ENCODE results near the gene CDC42EP4. TPM values are rescaled to one million over a fixed set of nuclear protein-coding genes. Genes with fewer than 3 reads are reported as not detected.
A peak's percentile ranks its signal among the peaks of the same experiment; 100 is the strongest.
"Not testable (repeated sequence)": the region's sequence is repeated elsewhere in the genome, so short reads cannot be mapped to it uniquely, and the experiment has no call there.

The CDC42EP4 gene
- total and polyA plus RNA-seq, 2 donors from 2014 or later = 26.2 to 76.9 TPM

GRCh38 chr17:73335591-73336407 lies 24.0 kb upstream of the CDC42EP4 start:
- DNase-seq (no peak), FAIRE-seq (no peak)
- H3K4me3 ChIP-seq (ENCODE audit: low read length in 3 of 3) = no peak overlapping the region
- H3K36me3 ChIP-seq (ENCODE audit: control insufficient read depth in 2 of 3, insufficient read depth in 3 of 3, low read length in 3 of 3) = no peaks in the 10 kb centered on the region
- intact Hi-C loops (cut with DNase I) = no loop called here
- H3K9ac ChIP-seq (ENCODE audit: low read length in 3 of 3) = no peak overlapping the region
- no peak overlapping the region for H3K27ac ChIP-seq (ENCODE audit: low read depth in 2 of 2, low read length in 2 of 2)
- H3K9me3 ChIP-seq (ENCODE audit: control insufficient read depth in 2 of 3, insufficient read depth in 1 of 3, low read length in 3 of 3) = no peaks in the 10 kb centered on the region
- no peak for TF ChIP-seq CTCF (IDR thresholded peaks at IDR 0.05; ENCODE audit: borderline replicate concordance, extremely low read depth, insufficient read depth)
- H3K27me3 ChIP-seq (ENCODE audit: control insufficient read depth, insufficient read depth, low read length) = no peaks in the 10 kb centered on the region
- no peaks in the 10 kb centered on the region for H3K4me1 ChIP-seq (ENCODE audit: control insufficient read depth in 2 of 3, insufficient read depth in 2 of 3, low read depth in 1 of 3, low read length in 3 of 3)

GRCh38 chr17:73334771-73335513 lies 23.1 kb upstream of the CDC42EP4 start:
- Histone ChIP-seq H3K9me3 (ENCODE audit: control insufficient read depth in 2 of 3, insufficient read depth in 1 of 3, low read length in 3 of 3) (no peaks in the 10 kb centered on the region), H3K27me3 (ENCODE audit: control insufficient read depth, insufficient read depth, low read length) (no peaks in the 10 kb centered on the region), H3K36me3 (ENCODE audit: control insufficient read depth in 2 of 3, insufficient read depth in 3 of 3, low read length in 3 of 3) (no peaks in the 10 kb centered on the region), H3K4me3 (ENCODE audit: low read length in 3 of 3) (no peak overlapping the region), H3K9ac (ENCODE audit: low read length in 3 of 3) (no peak overlapping the region), H3K27ac (ENCODE audit: low read depth in 2 of 2, low read length in 2 of 2) (no peak overlapping the region), H3K4me1 (ENCODE audit: control insufficient read depth in 2 of 3, insufficient read depth in 2 of 3, low read depth in 1 of 3, low read length in 3 of 3) (no peaks in the 10 kb centered on the region)
- FAIRE-seq (no peak), DNase-seq (peak in 1 of 5 donors; percentile 60)
- TF ChIP-seq CTCF (IDR thresholded peaks at IDR 0.05; ENCODE audit: borderline replicate concordance, extremely low read depth, insufficient read depth) = no peak
- intact Hi-C loops (cut with DNase I) = no loop called here

- FAIRE-seq; H3K4me3 ChIP-seq (ENCODE audit: low read length in 3 of 3); DNase-seq; H3K27ac ChIP-seq (ENCODE audit: low read depth in 2 of 2, low read length in 2 of 2); H3K27me3 ChIP-seq (ENCODE audit: control insufficient read depth, insufficient read depth, low read length); H3K9ac ChIP-seq (ENCODE audit: low read length in 3 of 3); H3K36me3 ChIP-seq (ENCODE audit: control insufficient read depth in 2 of 3, insufficient read depth in 3 of 3, low read length in 3 of 3); H3K4me1 ChIP-seq (ENCODE audit: control insufficient read depth in 2 of 3, insufficient read depth in 2 of 3, low read depth in 1 of 3, low read length in 3 of 3); H3K9me3 ChIP-seq (ENCODE audit: control insufficient read depth in 2 of 3, insufficient read depth in 1 of 3, low read length in 3 of 3); intact Hi-C loops (cut with DNase I): not testable (repeated sequence)
Measured at GRCh38 chr17:73333445-73333844, 21.6 kb upstream of the CDC42EP4 start.

GRCh38 chr17:73331060-73331459 lies 19.3 kb upstream of the CDC42EP4 start:
- DNase-seq (no peak), FAIRE-seq (no peak)
- H3K4me3 ChIP-seq (ENCODE audit: low read length in 3 of 3) = no peak overlapping the region
- intact Hi-C loops (cut with DNase I) = no loop called here
- no peaks in the 10 kb centered on the region for H3K4me1 ChIP-seq (ENCODE audit: control insufficient read depth in 2 of 3, insufficient read depth in 2 of 3, low read depth in 1 of 3, low read length in 3 of 3)
- no peak overlapping the region for H3K27ac ChIP-seq (ENCODE audit: low read depth in 2 of 2, low read length in 2 of 2)
- no peak for TF ChIP-seq CTCF (IDR thresholded peaks at IDR 0.05; ENCODE audit: borderline replicate concordance, extremely low read depth, insufficient read depth)
- H3K9me3 ChIP-seq (ENCODE audit: control insufficient read depth in 2 of 3, insufficient read depth in 1 of 3, low read length in 3 of 3) = no peaks in the 10 kb centered on the region
- no peak overlapping the region for H3K9ac ChIP-seq (ENCODE audit: low read length in 3 of 3)
- H3K27me3 ChIP-seq (ENCODE audit: control insufficient read depth, insufficient read depth, low read length) = no peaks in the 10 kb centered on the region
- H3K36me3 ChIP-seq (ENCODE audit: control insufficient read depth in 2 of 3, insufficient read depth in 3 of 3, low read length in 3 of 3) = no peaks in the 10 kb centered on the region
